ENCODE data around the gene EEFSEC. TPM values are rescaled to one million over a fixed set of nuclear protein-coding genes. Genes with fewer than 3 reads are reported as not detected.

EEFSEC gene
- total RNA-seq, 1 donor, result 8.0 TPM

DNA sequence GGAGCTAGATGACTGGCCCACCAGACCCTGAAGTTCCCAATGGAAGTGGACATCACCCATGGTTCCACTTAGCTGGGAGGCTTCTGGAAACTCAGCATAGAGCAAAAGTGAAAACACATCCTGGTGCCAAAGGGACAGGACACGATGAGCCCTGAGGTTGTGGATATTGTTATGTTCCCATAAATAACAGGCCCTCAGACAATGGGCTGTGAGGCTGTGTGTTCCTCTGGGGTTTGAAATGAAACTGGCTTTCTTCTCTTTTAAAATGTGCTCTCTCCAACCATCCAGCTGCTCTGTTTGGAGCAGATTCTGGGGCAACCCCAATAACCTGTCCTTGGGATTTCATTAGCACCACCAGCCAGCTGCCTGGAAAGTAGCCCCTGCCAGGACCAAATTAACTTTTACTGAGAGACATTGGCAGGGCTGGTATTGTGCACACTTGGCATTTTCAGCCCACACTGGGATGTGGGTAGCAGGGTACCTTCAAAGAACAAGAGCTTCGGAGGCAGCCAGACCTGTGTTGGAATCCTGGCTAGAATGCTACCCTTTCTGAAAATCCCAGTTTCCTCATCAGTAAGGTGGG lies 215.9 kb downstream of the EEFSEC start:
- Histone ChIP-seq H3K4me3 (ENCODE audit: low read length) (no peak overlapping the region), H3K4me1 (ENCODE audit: insufficient read depth, low read length) (no peaks in the 10 kb centered on the region), H3K9me3 (ENCODE audit: low read depth, low read length) (no peaks in the 10 kb centered on the region)

DNA sequence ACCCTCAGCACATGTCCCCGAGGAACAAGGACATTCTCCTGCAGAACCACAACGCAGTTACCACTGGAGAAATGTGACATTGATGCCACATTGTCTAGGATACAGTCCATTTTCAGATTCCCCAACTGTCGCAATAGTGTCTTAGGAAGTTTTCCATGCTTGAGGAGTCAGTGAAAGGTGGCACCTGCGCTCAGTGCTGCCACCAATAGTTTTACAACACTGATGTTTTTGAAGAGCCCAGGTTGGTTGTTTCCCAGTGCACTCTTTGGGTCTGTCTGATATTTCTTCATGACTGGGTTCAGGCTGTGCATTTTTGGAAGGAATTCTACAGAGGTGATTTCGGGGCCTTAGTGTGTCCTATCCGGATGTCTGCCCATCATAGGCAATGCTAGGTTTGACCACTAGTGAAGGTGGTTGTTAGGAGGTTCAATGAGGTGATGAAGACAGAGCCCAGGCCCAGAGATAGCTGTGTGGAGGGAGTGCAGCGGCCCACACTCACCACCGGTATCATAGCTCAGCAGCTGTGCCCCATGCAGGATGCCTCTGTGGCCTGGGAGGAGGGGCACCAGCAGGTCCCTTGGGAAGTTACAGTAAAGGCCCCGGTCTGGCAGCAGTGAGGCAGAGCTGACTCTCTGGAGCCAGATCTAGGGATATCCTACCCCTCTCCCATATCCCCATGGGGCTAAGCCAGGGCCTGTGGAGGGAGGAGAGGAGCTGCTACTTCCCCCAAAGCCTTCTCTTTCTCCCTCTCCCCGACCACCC lies 216.8 kb downstream of the EEFSEC start:
- H3K4me1 ChIP-seq (ENCODE audit: insufficient read depth, low read length), result no peaks in the 10 kb centered on the region
- no peaks in the 10 kb centered on the region for H3K9me3 ChIP-seq (ENCODE audit: low read depth, low read length)
- H3K4me3 ChIP-seq (ENCODE audit: low read length), result no peak overlapping the region
- no peaks in the 10 kb centered on the region for H3K27me3 ChIP-seq (ENCODE audit: insufficient read depth, low read length)

More for the DNA sequence above, 215.9 kb downstream of the EEFSEC start:
- no peaks in the 10 kb centered on the region for H3K27me3 ChIP-seq (ENCODE audit: insufficient read depth, low read length)

DNA sequence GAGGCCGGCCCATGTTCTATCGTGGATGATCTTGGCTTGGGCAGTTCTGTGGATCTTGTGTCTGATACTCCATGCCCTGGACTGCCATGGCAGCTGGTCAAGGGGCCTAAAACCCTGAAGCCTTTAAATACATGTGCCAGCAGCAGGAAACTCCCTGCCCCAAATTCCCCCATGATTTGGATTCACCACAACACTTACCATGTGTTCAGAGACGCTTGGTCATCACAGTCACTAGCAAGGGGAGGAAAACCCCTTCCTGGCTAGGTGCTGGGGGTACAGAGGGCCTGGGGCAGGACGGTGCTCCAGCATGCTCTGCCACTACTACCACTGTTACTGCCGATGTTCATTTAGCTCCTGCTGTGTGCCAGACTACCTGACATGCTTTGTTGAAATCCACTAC lies 219.0 kb downstream of the EEFSEC start:
- no peaks in the 10 kb centered on the region for H3K9me3 ChIP-seq (ENCODE audit: low read depth, low read length)
- no peak overlapping the region for H3K4me3 ChIP-seq (ENCODE audit: low read length)
- no peaks in the 10 kb centered on the region for H3K27me3 ChIP-seq (ENCODE audit: insufficient read depth, low read length)
- H3K4me1 ChIP-seq (ENCODE audit: insufficient read depth, low read length), result no peaks in the 10 kb centered on the region

DNA sequence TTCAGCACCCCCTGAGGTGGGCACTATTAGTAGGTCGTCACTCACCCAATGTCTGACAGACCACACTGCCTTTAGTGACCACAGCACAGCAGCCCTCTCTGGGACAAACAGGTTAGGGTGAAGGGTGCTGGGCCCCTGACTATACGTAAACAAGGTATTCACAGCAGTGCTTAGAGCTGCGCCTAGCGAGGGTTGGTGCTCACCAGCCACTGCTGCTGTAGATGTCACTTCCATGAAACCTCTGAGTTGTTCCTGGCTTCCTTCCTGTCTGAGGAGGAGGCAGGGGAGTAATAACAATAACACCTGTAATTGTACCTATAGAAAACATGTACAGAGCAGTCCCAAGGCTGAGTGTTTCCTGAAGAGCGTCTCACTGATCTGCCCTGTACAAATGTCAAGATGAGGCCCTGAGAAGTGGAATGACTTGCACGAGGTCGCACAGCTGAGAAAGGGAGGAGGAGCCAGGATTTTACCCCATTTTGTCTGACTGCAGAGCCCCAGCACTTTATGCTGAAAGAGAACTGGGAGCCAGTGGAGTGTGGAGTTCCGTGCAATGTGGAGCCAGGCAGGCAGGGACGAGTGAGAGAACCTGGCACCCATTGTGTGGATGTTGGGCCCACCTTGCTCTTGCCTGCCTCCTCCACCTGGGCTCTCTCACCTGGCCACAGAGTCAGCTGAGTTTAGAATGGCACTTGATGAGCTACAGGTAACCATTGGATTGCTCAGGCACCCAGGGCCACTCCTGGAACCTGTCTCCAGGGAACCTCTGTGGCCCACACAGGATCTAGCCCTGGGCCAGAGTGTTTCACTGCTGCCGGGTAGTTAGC lies 219.6 kb downstream of the EEFSEC start:
- Histone ChIP-seq H3K4me1 (ENCODE audit: insufficient read depth, low read length) (no peaks in the 10 kb centered on the region), H3K27me3 (ENCODE audit: insufficient read depth, low read length) (no peaks in the 10 kb centered on the region), H3K9me3 (ENCODE audit: low read depth, low read length) (no peaks in the 10 kb centered on the region), H3K4me3 (ENCODE audit: low read length) (no peak overlapping the region)

DNA sequence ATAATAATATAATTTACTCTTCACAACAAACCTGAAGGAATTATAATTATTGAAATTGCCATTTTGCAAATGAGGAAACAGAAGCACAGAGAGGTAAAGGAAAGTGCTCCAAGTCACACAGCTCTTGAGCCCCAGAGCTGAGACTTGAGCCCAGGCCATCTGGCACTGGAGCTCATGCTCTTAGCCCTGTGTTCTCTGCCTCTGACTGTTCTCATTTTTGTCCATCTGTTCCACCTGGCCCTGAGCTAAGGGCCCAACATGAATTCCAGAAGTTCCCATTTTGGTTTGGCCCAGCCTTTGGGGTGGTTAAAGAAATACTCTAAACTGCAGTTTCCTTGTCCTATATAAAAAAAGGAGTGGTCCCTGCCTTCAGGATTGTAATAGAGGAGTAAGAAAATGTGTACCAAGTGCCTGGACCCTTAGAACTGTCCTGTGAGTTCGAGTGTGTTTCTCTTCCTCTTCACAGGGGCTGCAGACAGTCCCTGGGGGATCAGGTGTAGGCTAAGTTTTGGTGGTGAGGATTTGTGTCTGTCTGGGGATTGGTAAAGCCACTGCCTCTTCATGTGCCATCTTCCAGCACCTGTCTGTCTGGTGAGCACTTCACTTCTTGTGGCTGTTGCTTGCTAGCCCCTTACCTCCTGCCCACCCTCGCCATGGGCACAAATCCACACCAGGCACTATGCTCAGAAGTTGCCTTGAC lies 221.6 kb downstream of the EEFSEC start:
- no peaks in the 10 kb centered on the region for H3K9me3 ChIP-seq (ENCODE audit: low read depth, low read length)
- no peaks in the 10 kb centered on the region for H3K27me3 ChIP-seq (ENCODE audit: insufficient read depth, low read length)
- H3K4me1 ChIP-seq (ENCODE audit: insufficient read depth, low read length), result no peaks in the 10 kb centered on the region
- no peak overlapping the region for H3K4me3 ChIP-seq (ENCODE audit: low read length)

DNA sequence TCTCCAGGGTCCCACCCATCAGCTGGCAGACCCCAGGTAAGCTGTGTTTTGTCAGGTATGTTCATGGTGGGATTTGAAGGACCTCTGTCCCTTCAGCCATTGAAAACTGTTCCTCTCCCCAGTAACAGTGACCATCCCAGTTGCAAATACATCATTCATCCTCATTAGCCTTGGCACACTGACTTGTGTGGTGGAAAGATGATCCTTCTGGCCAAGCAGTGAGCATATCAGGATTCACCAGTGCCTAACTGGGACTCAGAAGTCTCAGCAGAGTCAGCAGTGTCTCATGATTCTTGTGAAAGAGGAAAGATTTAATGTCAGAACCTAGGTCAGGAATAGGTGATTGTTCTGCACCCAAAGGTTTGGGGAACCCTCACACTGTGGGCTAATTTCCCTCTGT lies 223.2 kb downstream of the EEFSEC start:
- Histone ChIP-seq H3K27me3 (ENCODE audit: insufficient read depth, low read length) (no peaks in the 10 kb centered on the region), H3K4me1 (ENCODE audit: insufficient read depth, low read length) (no peaks in the 10 kb centered on the region), H3K4me3 (ENCODE audit: low read length) (no peak overlapping the region), H3K9me3 (ENCODE audit: low read depth, low read length) (no peaks in the 10 kb centered on the region)

DNA sequence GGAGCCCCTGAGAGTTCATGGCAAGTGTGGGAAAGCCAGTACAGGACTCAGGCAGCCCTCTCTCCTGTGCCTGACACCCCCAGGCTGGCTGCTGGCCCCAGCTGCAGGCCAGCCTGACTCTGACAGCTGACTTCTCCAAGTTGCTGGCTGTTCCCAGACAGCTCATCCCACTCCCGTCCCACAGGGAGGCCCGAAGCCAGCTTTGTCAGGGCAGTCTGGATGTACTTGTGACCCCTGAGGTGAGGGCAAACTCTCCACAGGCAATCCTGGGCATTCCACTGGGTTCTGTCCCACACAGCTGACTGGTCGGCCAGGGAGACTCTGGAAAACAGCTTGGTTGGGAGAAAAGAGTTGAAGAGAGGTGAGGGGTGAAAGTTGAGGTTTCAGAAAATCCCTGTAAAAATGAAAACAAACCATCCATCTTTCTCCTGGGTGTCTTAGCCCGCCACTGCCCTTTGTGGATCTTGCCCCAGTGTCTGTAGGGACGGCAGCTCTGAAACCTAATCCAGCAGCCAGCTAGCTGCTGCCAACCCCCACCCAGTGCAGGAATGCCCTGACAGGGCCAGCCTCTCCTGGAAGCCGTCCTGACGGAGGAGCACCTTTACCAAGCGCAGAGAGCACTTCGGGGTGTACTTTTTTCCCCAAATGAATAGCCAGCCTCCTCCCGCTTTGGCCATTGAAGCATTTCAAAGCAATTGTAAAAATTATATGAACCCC lies 225.5 kb downstream of the EEFSEC start:
- no peaks in the 10 kb centered on the region for H3K27me3 ChIP-seq (ENCODE audit: insufficient read depth, low read length)
- H3K4me1 ChIP-seq (ENCODE audit: insufficient read depth, low read length), result no peaks in the 10 kb centered on the region
- H3K4me3 ChIP-seq (ENCODE audit: low read length), result no peak overlapping the region
- H3K9me3 ChIP-seq (ENCODE audit: low read depth, low read length), result no peaks in the 10 kb centered on the region

DNA sequence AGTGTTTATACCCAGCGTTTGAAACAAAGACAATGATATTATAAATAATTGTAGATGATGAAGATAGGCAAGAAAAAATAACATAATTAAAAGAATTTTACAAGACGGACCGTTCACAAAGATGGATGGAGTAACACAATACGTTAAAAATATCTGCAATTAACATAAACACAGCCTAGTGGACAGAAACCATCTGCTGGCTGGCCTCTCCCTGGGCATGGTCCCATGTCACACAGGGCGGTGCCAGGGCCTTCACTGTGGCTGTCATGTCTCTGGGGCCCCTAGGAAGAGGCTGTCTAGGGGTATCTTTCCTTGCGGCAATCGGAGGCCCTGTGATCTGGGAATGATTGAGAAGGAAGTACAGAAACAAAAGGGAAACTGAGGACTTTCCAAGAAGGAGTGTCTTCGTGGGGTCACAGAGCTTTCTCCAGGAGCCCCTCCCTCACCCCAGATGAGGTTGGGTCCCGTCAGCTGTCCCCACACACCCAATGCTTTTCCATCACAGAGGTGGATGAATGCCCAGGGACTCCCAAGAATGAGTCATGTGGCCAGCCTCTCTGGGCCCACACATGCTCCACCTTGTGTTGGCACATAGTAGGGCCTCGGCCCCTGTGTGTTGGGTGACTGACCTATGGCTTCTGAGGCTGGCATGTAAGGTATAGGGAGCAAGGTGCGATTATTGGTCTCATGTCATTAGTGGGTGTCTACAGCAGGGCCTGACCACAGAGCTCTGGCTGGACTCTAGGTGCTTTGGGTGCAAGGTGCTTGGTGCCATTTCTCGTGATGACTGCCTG lies 226.3 kb downstream of the EEFSEC start:
- Histone ChIP-seq H3K27me3 (ENCODE audit: insufficient read depth, low read length) (no peaks in the 10 kb centered on the region), H3K4me3 (ENCODE audit: low read length) (no peak overlapping the region), H3K4me1 (ENCODE audit: insufficient read depth, low read length) (no peaks in the 10 kb centered on the region), H3K9me3 (ENCODE audit: low read depth, low read length) (no peaks in the 10 kb centered on the region)

DNA sequence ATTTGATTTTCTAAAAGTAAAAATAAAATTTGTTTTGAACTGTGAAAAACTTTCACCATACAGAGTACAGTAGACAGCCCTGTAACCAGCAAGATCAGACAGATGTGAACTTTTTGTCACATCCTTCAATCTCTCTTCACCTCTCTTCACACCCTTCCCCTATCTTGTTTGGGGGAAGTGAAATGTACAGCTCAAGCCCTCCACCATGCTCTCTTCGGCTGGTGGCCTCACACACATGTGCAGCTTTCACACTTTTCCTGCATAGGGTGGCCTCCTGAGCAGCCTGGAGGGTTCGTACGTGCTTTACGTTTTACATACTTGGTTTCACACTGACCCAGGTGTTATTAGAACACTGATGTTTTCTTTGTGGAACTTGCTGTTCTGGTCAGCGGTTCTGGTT lies 227.0 kb downstream of the EEFSEC start:
- Histone ChIP-seq H3K4me1 (ENCODE audit: insufficient read depth, low read length) (no peaks in the 10 kb centered on the region), H3K9me3 (ENCODE audit: low read depth, low read length) (no peaks in the 10 kb centered on the region), H3K27me3 (ENCODE audit: insufficient read depth, low read length) (no peaks in the 10 kb centered on the region), H3K4me3 (ENCODE audit: low read length) (no peak overlapping the region)

DNA sequence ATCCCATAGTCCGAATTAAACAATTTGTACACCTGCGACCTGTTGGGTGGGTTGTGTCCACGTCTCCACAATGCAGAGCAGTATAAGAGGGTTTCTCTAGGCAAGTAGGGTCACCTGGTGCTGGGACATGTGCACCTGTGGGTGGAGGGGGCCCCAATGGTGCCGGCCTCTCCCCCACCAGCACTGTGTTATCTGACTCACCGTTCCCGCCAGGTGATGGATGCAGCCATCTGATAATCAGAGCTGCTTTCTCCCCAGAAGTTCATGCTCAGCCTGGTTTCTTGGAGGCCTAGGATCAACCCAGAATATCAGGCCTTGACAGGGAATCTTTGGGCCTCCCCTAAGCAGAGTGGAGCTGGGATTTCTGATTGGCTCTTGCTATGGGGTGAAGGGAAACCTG lies 227.4 kb downstream of the EEFSEC start:
- Histone ChIP-seq H3K27me3 (ENCODE audit: insufficient read depth, low read length) (no peaks in the 10 kb centered on the region), H3K4me1 (ENCODE audit: insufficient read depth, low read length) (no peaks in the 10 kb centered on the region), H3K9me3 (ENCODE audit: low read depth, low read length) (no peaks in the 10 kb centered on the region), H3K4me3 (ENCODE audit: low read length) (no peak overlapping the region)

DNA sequence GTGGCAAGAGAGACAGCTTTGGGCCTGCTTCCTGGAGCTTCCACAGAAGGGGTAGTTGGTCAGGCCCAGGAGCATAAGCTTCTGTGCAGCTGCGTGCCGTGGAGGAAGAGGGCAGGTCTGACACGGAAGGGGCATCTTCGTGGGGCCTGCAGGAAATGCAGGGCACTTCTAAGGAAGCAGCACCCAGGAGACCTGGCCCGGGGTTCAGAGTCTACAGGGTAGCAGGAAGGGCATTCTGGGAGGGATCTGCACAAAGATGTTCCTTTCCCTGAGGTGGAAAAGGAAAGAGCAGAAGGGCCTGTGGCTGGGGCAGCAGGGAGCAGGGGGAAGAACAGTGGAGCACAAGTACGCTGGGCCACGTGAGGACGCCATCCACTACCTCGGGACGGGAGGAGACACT lies 228.3 kb downstream of the EEFSEC start:
- H3K9me3 ChIP-seq (ENCODE audit: low read depth, low read length), result no peaks in the 10 kb centered on the region
- no peak overlapping the region for H3K4me3 ChIP-seq (ENCODE audit: low read length)
- H3K27me3 ChIP-seq (ENCODE audit: insufficient read depth, low read length), result no peaks in the 10 kb centered on the region
- H3K4me1 ChIP-seq (ENCODE audit: insufficient read depth, low read length), result no peaks in the 10 kb centered on the region

DNA sequence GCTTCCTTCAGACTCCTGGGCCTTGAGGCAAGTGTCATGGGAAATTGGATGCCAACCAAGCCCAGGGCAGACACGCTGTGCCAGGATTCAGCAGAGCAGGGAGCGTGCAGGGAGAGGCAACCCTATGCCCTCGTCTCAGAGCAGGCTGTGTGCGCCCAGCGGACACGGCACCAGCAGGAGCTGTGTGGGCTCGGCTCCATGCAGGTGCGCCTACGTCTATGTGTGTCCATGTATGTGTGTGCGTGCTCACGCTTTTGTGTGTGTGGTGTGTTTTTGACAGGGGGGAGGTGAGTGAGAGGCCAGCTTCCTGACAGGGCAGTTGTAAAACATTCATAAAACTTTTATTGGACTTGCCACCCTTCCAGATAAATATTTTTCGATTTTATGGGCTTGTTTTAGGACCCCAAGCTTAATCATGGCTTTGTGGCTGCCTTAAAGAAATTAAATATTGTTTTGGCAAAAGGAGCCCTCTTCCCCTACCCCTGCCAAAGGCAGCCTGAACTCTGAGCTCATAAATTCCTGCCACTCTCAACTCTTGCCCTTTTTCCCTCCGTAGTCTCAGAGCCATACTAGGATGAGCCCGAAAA lies 229.0 kb downstream of the EEFSEC start:
- H3K4me3 ChIP-seq (ENCODE audit: low read length), result no peak overlapping the region

DNA sequence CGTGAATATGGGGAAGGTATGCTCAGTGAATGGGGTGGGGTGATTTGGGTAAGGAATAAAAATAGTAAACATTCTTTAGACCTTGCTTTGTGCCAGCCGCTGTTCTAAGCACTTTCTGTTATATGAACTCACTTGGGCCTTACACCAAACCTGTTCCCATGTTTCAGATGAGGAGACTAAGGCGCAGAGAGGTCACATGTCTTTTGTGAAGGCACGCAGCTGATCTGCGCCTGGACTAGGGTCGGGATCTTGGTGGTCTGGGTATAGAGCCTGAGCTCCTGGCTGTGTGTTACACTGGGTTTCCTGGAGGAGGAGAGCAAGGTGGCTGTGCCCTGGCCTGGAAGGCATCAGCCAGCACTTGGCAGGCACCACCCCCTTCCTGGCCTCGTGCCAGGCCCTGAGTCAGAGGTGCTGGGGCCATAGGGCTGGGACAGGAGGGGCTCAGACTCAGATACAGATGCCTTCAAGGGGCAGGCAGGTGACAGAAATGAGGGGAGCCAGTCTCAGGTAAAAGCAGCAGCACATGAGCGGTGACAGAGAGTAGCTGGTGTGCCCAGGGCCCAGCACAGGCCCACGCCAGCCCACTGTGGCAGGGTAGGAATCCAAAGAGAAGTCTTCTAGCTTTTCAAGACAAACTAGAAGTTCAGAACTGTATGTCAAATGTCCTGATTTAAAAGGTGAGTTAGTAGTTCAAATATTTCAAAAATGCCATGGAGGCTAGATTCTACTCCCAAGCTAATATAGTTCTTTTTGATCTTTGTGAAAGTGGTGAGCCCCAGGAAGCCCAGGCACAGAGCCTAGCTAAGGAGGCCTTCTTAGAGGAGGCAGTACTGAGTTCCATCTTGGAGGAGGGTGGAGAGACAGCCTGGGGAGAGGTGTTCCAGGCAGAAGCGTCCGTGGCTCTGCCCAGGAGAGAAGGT lies 230.3 kb downstream of the EEFSEC start:
- no peaks in the 10 kb centered on the region for H3K9me3 ChIP-seq (ENCODE audit: low read depth, low read length)
- H3K4me1 ChIP-seq (ENCODE audit: insufficient read depth, low read length), result no peaks in the 10 kb centered on the region
- H3K4me3 ChIP-seq (ENCODE audit: low read length), result no peak overlapping the region
- no peaks in the 10 kb centered on the region for H3K27me3 ChIP-seq (ENCODE audit: insufficient read depth, low read length)

More for the DNA sequence above, 229.0 kb downstream of the EEFSEC start:
- Histone ChIP-seq H3K27me3 (ENCODE audit: insufficient read depth, low read length) (no peaks in the 10 kb centered on the region), H3K9me3 (ENCODE audit: low read depth, low read length) (no peaks in the 10 kb centered on the region), H3K4me1 (ENCODE audit: insufficient read depth, low read length) (no peaks in the 10 kb centered on the region)
